T-cell (primary cell): ENCODE results near the gene SLCO2A1. TPM values are rescaled to one million over a fixed set of nuclear protein-coding genes. Genes with fewer than 3 reads are reported as not detected.

Experiments
- ATAC-seq, 4 experiments: fragments of 200-7000 bp in 3 of 4; fragments of 150-1000 bp in 1 of 4; cut with Tn5 transposase; replicated peaks in 1 of 4; 1 replicate in 3 of 4; 2 replicates in 1 of 4; pipeline ENCODE4 v1.10.0; 2021; ENCODE audit warnings: moderate library complexity in 3 of 4, mild to moderate bottlenecking in 2 of 4, moderate number of reproducible peaks in 1 of 4
- CTCF ChIA-PET, 2 donors: fragments of 300-600 bp; sonication (Branson Sonifier 250); formaldehyde crosslinking; loops; one replicate each; lab custom pipeline; 2022; ENCODE audit warnings: antibody characterized with exemption in 2 of 2; lab: Charles Lee
- POLR2A ChIA-PET, 2 donors: fragments of 300-600 bp; sonication (Branson Sonifier 250); formaldehyde crosslinking; loops; one replicate each; lab custom pipeline; 2022; ENCODE audit warnings: antibody characterized with exemption in 2 of 2; lab: Charles Lee
- DNase-seq, 35 experiments: peaks; one replicate each; pipeline versions ENCODE4 v3.0.0 to v3.0.0-alpha.2; 2013 to 2023
- H3K27ac ChIP-seq: one replicate; pipeline ENCODE4 v1.5.1; 2013; ENCODE audit warnings: low read length
- H3K27me3 ChIP-seq, 2 experiments: replicated peaks in 1 of 2; 1 replicate in 1 of 2; 2 replicates in 1 of 2; pipeline versions ENCODE4 v1.6.1 to v1.7.0; 2013; ENCODE audit warnings: low read length in 1 of 2, mixed read lengths in 1 of 2; ENCODE audit not compliant: control insufficient read depth in 2 of 2, insufficient read depth in 2 of 2; ENCODE audit errors: extremely low read depth in 1 of 2
- H3K36me3 ChIP-seq, 2 donors: 1 replicate in 1 of 2; 2 replicates in 1 of 2; pipeline versions ENCODE4 v1.6.1 to v1.7.0; 2013; ENCODE audit warnings: low read length in 1 of 2; ENCODE audit not compliant: control insufficient read depth in 2 of 2, insufficient read depth in 1 of 2; ENCODE audit errors: extremely low read depth in 1 of 2
- H3K4me1 ChIP-seq, 2 experiments: 1 replicate in 1 of 2; 2 replicates in 1 of 2; pipeline versions ENCODE4 v1.6.1 to v1.7.0; 2013; ENCODE audit warnings: low read length in 2 of 2, mixed read lengths in 1 of 2; ENCODE audit not compliant: insufficient read depth in 2 of 2, control insufficient read depth in 1 of 2; ENCODE audit errors: extremely low read depth in 1 of 2
- H3K4me3 ChIP-seq, 2 donors: 1 replicate in 1 of 2; 2 replicates in 1 of 2; pipeline versions ENCODE4 v1.5.1 to v1.7.0; 2013; ENCODE audit warnings: mild to moderate bottlenecking in 2 of 2, low read length in 1 of 2, moderate library complexity in 1 of 2; ENCODE audit not compliant: control insufficient read depth in 1 of 2; ENCODE audit errors: extremely low read depth in 1 of 2
- H3K9me3 ChIP-seq: 2 replicates; pipeline ENCODE4 v1.7.0; 2013
- H3K27ac Mint-ChIP-seq, 2 donors: one replicate each; pipeline ENCODE4 v1.8.0; 2020 to 2021; ENCODE audit warnings: mild to moderate bottlenecking in 2 of 2, mixed read lengths in 2 of 2
- H3K27me3 Mint-ChIP-seq, 2 donors: one replicate each; pipeline ENCODE4 v1.8.0; 2021 to 2022; ENCODE audit warnings: mixed read lengths in 2 of 2
- H3K36me3 Mint-ChIP-seq: one replicate; pipeline ENCODE4 v1.8.0; 2021; ENCODE audit warnings: mixed read lengths
- H3K4me1 Mint-ChIP-seq, 3 donors: one replicate each; pipeline ENCODE4 v1.8.0; 2020 to 2022; ENCODE audit warnings: mixed read lengths in 3 of 3, mild to moderate bottlenecking in 1 of 3
- H3K4me3 Mint-ChIP-seq, 3 donors: one replicate each; pipeline ENCODE4 v1.8.0; 2020 to 2022; ENCODE audit warnings: mild to moderate bottlenecking in 3 of 3, mixed read lengths in 3 of 3, moderate library complexity in 3 of 3
- H3K9me3 Mint-ChIP-seq, 3 donors: one replicate each; pipeline ENCODE4 v1.8.0; 2020 to 2022; ENCODE audit warnings: mixed read lengths in 3 of 3
- WGBS: methylation state at CpG from one replicate; pipeline ENCODE4 v1.1.5; 2013; ENCODE audit warnings: missing lambda C conversion rate; ENCODE audit not compliant: insufficient coverage; 5-methylcytosine and 5-hydroxymethylcytosine counted together
- total RNA-seq, 35 experiments: library from RNA in 6 of 35; stranded (reverse) in 6 of 35; fragments of 120-200 nt in 1 of 35; gene quantifications; one replicate each; pipeline versions ENCODE4 v1.2.1 to v1.2.4 and lab custom pipeline; 2013 to 2026

The SLCO2A1 gene
- total RNA-seq, 5 donors from 2014 or later (not counting 1 experiment from before 2014, with no cell fraction given), result 0.18 to 0.39 (median 0.25) TPM; not detected in 2

GRCh38 chr3:133888726-133889340 lies 140.9 kb downstream of the SLCO2A1 start:
- Mint-ChIP-seq H3K27me3 (peaks cover 30 to 33% of the 10 kb centered on the region in 2 donors), H3K36me3 (no peaks in the 10 kb centered on the region), H3K9me3 (no peaks in the 10 kb centered on the region), H3K27ac (no peak overlapping the region), H3K4me1 (peaks cover 0 to 5% (median 2%) of the 10 kb centered on the region in 3 donors), H3K4me3 (no peak overlapping the region)
- POLR2A ChIA-PET, result no interaction called here
- no peaks in the 10 kb centered on the region for H3K36me3 ChIP-seq
- no peaks in the 10 kb centered on the region for H3K4me1 ChIP-seq
- no peaks in the 10 kb centered on the region for H3K9me3 ChIP-seq
- no peak overlapping the region for H3K4me3 ChIP-seq
- H3K27ac ChIP-seq, result no peak overlapping the region
- 84% methylated on average over 2 of the region's 9 CpGs for WGBS
- ATAC-seq (no peak), DNase-seq (no peak)
- H3K27me3 ChIP-seq, result peaks cover 2 to 32% of the 10 kb centered on the region in 2 experiments
- CTCF ChIA-PET, result no interaction called here

GRCh38 chr3:133887803-133888703 lies 141.7 kb downstream of the SLCO2A1 start:
- DNase-seq (no peak), ATAC-seq (no peak)
- POLR2A ChIA-PET, result no interaction called here
- Mint-ChIP-seq H3K9me3 (no peaks in the 10 kb centered on the region), H3K27ac (no peak overlapping the region), H3K27me3 (peaks cover 25% of the 10 kb centered on the region in 2 donors), H3K4me1 (peaks cover 0 to 5% (median 0%) of the 10 kb centered on the region in 3 donors), H3K4me3 (no peak overlapping the region), H3K36me3 (no peaks in the 10 kb centered on the region)
- Histone ChIP-seq H3K27ac (no peak overlapping the region), H3K9me3 (no peaks in the 10 kb centered on the region), H3K27me3 (peaks cover 2 to 25% of the 10 kb centered on the region in 2 experiments), H3K4me3 (no peak overlapping the region), H3K4me1 (peaks cover 0 to 4% of the 10 kb centered on the region in 2 experiments), H3K36me3 (no peaks in the 10 kb centered on the region)
- 34% methylated on average over 7 of the region's 8 CpGs for WGBS
- CTCF ChIA-PET, result no interaction called here

- peaks cover 3 to 13% (median 7%) of the 10 kb centered on the region in 3 donors for H3K4me1 Mint-ChIP-seq
- H3K27me3 Mint-ChIP-seq, result peaks cover 16 to 17% of the 10 kb centered on the region in 2 donors
- Histone ChIP-seq H3K4me3 (no peak overlapping the region), H3K27ac (no peak overlapping the region), H3K4me1 (peaks cover 0 to 11% of the 10 kb centered on the region in 2 experiments), H3K9me3 (no peaks in the 10 kb centered on the region), H3K36me3 (no peaks in the 10 kb centered on the region), H3K27me3 (peaks cover 0 to 18% of the 10 kb centered on the region in 2 experiments)
- H3K27ac Mint-ChIP-seq, result no peak overlapping the region
- WGBS, result 81% methylated on average over 3 of the region's 4 CpGs
- H3K4me3 Mint-ChIP-seq, result no peak overlapping the region
- no peak for ATAC-seq
- ChIA-PET POLR2A (no interaction called here), CTCF (no interaction called here)
- no peaks in the 10 kb centered on the region for H3K9me3 Mint-ChIP-seq
- DNase-seq, result no peak
- H3K36me3 Mint-ChIP-seq, result no peaks in the 10 kb centered on the region
These were observed 142.5 kb downstream of the SLCO2A1 start for GRCh38 chr3:133887074-133887802.

- Mint-ChIP-seq H3K27ac (no peak overlapping the region), H3K27me3 (peaks cover 10 to 13% of the 10 kb centered on the region in 2 donors), H3K4me1 (peaks cover 8 to 21% (median 16%) of the 10 kb centered on the region in 3 donors), H3K9me3 (no peaks in the 10 kb centered on the region), H3K36me3 (no peaks in the 10 kb centered on the region), H3K4me3 (no peak overlapping the region)
- Histone ChIP-seq H3K9me3 (no peaks in the 10 kb centered on the region), H3K4me3 (no peak overlapping the region), H3K27me3 (peaks cover 0 to 16% of the 10 kb centered on the region in 2 experiments), H3K27ac (no peak overlapping the region), H3K36me3 (no peaks in the 10 kb centered on the region), H3K4me1 (peaks cover 0 to 15% of the 10 kb centered on the region in 2 experiments)
- 73% methylated on average over 2 of the region's 7 CpGs for WGBS
- no peak for ATAC-seq
- ChIA-PET CTCF (no interaction called here), POLR2A (no interaction called here)
- no peak for DNase-seq
These were observed 143.5 kb downstream of the SLCO2A1 start for GRCh38 chr3:133886031-133886722.

- Histone ChIP-seq H3K4me3 (no peak overlapping the region), H3K27me3 (peaks cover 0 to 16% of the 10 kb centered on the region in 2 experiments), H3K4me1 (peaks cover 0 to 22% of the 10 kb centered on the region in 2 experiments), H3K36me3 (no peaks in the 10 kb centered on the region), H3K27ac (no peak overlapping the region), H3K9me3 (no peaks in the 10 kb centered on the region)
- ATAC-seq (no peak), DNase-seq (no peak)
- H3K4me1 Mint-ChIP-seq, result peaks cover 8 to 29% (median 16%) of the 10 kb centered on the region in 3 donors
- ChIA-PET CTCF (no interaction called here), POLR2A (no interaction called here)
- WGBS, result 72% methylated on average over 5 of the region's 11 CpGs
- no peaks in the 10 kb centered on the region for H3K36me3 Mint-ChIP-seq
- peaks cover 4 to 9% of the 10 kb centered on the region in 2 donors for H3K27me3 Mint-ChIP-seq
- no peak overlapping the region for H3K4me3 Mint-ChIP-seq
- H3K9me3 Mint-ChIP-seq, result no peaks in the 10 kb centered on the region
- H3K27ac Mint-ChIP-seq, result no peak overlapping the region
These were observed 144.6 kb downstream of the SLCO2A1 start for GRCh38 chr3:133884887-133885711.
